AG09319 (cell line): Measurements from ENCODE around the gene CTSO.
A peak's percentile ranks its signal among the peaks of the same experiment; 100 is the strongest.

Experiments
- DNase-seq: peaks from one replicate; pipeline ENCODE4 v3.0.0-alpha.2; 2010; ENCODE audit warnings: low read depth; ENCODE audit errors: extremely low read depth
- CTCF ChIP-seq: IDR thresholded peaks from 2 replicates; pipeline ENCODE4 v1.5.1; 2011; ENCODE audit warnings: low read depth, mild to moderate bottlenecking, inconsistent platforms, low read length, moderate library complexity

The CTSO gene

GRCh38 chr4:155964016-155964891 lies 10.6 kb upstream of the CTSO start:
- no peak for TF ChIP-seq CTCF
- no peak for DNase-seq

DNA sequence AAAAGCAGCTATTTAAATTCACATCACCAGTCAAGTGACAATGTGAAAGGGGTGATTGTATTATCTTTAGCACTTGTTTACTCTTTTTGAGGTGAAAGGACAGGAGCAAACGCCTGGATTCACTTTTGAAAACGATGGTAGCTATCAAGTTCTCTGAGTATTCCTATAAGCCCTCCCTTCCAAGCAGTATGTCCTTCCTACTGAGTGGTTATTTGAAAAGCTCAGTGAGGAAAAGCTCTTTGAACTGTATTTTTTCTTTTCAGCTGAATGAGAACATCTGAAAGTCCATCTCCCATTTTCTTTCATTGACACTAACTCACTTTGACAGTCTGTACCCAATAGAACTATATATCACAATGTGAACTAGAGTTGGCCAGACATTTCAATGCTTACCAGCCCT lies 9.1 kb upstream of the CTSO start:
- no peak for DNase-seq
- TF ChIP-seq CTCF: no peak

DNA sequence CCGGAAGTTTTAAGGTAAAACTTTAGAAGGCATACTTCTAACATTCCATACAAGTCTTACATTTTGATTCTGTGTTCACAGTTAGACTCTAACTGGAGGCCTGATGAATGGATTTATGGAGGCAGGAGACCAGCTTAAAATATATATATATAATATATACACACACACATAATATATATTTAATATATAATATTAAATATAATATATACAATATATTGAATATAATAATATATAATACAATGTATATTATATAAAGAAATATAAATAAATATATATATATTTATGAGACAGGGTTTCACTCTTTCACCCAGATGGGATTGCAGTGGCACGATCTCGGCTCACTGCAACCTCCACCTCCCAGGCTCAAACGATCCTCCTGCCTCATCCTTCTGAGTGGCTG lies 7.9 kb upstream of the CTSO start:
- TF ChIP-seq CTCF: no peak
- no peak for DNase-seq

DNA sequence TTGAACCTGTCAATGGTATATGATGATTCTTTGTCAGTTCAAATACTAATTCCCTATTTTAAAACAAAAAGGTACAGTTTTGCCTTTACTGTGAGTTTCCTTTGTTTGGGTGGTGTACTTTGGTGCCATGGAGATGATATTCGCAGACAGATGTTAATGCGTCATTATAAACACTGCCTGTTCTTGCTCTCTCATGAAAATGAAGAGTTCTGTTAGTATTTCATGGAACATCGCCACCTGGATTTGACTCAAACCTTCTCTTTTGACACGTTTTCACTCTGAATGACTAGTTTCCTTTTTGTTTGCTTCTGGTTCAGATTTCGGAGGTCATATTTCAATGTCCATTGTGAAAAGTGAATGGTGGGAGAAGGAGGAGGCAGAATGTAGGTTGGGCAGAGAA lies 6.9 kb upstream of the CTSO start:
- TF ChIP-seq CTCF: no peak
- DNase-seq: peak; percentile 14

DNA sequence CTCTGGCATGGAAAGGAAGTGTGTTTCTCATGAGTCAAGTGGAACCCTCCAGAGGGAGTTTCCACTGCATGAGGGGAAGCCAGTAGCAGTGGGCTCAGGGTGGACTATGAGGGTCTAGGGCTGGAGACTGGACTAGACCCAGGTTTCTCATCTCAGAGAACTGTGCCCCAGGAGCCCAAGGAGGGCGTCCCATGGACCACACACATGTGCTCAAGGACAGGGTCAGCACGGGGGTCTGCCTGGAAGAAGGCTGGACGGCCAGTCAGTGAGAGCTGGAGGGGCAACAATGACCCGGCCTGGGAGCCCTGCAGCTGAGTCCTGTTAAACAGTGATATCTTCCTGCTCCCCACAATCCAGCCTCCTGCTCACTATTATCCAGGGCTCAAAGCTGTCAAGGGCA lies 5.8 kb upstream of the CTSO start:
- TF ChIP-seq CTCF: no peak
- DNase-seq: no peak

DNA sequence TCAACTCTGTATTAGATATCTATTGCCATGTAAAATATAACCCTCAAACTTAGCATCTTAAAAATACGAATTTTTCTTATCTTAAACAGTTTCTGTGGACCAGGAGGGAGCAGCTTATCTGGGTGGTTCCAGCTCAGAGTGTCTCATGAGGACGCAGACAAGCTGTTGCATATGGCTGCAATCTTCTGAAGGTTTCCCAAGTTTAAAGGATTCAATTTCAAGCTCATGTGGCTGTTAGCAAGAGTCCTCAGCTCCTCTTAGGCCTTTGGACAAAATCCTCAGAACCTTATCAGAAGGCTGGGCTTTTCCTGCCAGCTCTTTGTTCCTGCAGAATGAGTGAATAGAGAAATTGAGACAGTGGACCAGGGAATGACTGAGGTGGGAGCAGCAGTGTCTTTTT lies 2.8 kb upstream of the CTSO start:
- TF ChIP-seq CTCF: no peak
- no peak for DNase-seq

- TF ChIP-seq CTCF: no peak
- no peak for DNase-seq
These were observed 1.3 kb upstream of the CTSO start for GRCh38 chr4:155954939-155955338.
